H54 (cell line): ENCODE data around the gene ZNF280A.

ENCODE experiments used
- DNase-seq: peaks from one replicate; pipeline ENCODE4 v3.0.0; 2011; ENCODE audit warnings: low spot score, mixed read lengths; ENCODE audit not compliant: insufficient read length
- FAIRE-seq: peaks from 3 replicates; lab custom pipeline; 2011; peaks lifted over from hg19 to GRCh38; lab: Jason Lieb, UNC
- POLR2A ChIP-seq: IDR thresholded peaks from 2 replicates; pipeline ENCODE4 v1.6.1; 2011; ENCODE audit warnings: low read depth, mild to moderate bottlenecking, low read length

The ZNF280A gene

GRCh38 chr22:22553141-22553540, 33.1 kb upstream of the ZNF280A start:
- DNase-seq (no peak), FAIRE-seq (no peak)
- TF ChIP-seq POLR2A = no peak

- FAIRE-seq (no peak), DNase-seq (no peak)
Observed at GRCh38 chr22:22552630-22553029, 32.6 kb upstream of the ZNF280A start.

GRCh38 chr22:22550789-22551434, 30.8 kb upstream of the ZNF280A start:
- FAIRE-seq (no peak), DNase-seq (no peak)
- no peak for TF ChIP-seq POLR2A

More at GRCh38 chr22:22552630-22553029, 32.6 kb upstream of the ZNF280A start:
- TF ChIP-seq POLR2A = no peak

GRCh38 chr22:22548910-22549309, 28.8 kb upstream of the ZNF280A start:
- DNase-seq (no peak), FAIRE-seq (no peak)
- TF ChIP-seq POLR2A = no peak

- FAIRE-seq (no peak), DNase-seq (no peak)
- no peak for TF ChIP-seq POLR2A
Observed at GRCh38 chr22:22548317-22548716, 28.2 kb upstream of the ZNF280A start.

DNA sequence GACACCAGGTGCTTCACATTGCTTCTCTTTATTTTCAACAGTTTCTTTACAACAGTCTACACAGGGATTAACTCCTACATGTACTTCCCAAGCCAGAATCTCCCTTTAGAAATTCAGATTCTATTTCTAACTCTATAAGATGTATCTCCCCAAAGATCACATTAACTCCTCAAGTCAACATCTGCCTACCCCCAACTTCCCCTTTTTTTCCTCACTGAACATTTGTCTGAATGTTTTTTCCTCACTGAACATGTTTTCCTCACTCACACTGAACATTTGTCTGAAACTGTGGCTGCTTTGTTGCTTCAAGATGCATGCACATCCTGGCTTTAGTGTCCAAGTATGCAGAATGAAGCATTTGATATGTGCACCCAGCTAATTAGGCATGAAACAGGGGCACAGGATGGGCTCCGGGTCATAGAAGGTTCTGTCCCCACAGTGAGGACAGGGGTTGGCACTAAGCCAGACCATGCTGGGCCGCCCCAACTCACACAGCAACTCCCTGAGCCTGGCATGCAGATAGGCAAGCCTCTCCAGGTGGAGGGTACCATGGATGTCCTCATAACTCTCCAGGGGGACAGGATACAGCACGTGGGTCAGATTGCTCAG, 27.7 kb upstream of the ZNF280A start:
- TF ChIP-seq POLR2A = no peak
- FAIRE-seq (no peak), DNase-seq (no peak)

GRCh38 chr22:22547226-22547625, 27.2 kb upstream of the ZNF280A start:
- TF ChIP-seq POLR2A = no peak
- DNase-seq = no peak
- no peak for FAIRE-seq

GRCh38 chr22:22546490-22546889, 26.4 kb upstream of the ZNF280A start:
- DNase-seq (no peak), FAIRE-seq (no peak)
- no peak for TF ChIP-seq POLR2A

- TF ChIP-seq POLR2A = no peak
- DNase-seq (no peak), FAIRE-seq (no peak)
Observed at GRCh38 chr22:22545084-22545483, 25.0 kb upstream of the ZNF280A start.

GRCh38 chr22:22538226-22538989, 18.3 kb upstream of the ZNF280A start:
- DNase-seq (no peak), FAIRE-seq (no peak)
- no peak for TF ChIP-seq POLR2A

DNA sequence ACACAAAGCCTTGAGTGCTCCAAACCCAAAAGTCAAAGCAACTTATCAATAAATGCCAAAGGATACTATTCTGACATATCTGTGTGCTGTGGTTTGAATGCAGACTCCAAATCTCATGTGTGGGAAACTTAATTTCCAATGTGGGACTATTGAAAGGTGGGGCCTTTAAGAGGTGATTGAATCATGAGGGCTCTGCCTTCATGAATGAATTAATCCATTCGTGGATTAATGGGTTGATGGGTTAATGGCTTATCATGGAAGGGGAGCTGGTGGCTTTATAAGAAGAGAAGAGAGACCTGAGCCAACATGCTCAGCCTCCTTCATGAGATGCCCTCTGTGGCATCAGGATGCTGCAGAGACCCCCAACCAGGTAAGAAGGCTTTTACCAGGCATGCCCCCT, 16.8 kb upstream of the ZNF280A start:
- DNase-seq (no peak), FAIRE-seq (no peak)
- TF ChIP-seq POLR2A = no peak

GRCh38 chr22:22536515-22536914, 16.4 kb upstream of the ZNF280A start:
- no peak for TF ChIP-seq POLR2A
- no peak for DNase-seq
- FAIRE-seq = no peak

GRCh38 chr22:22535662-22536061, 15.6 kb upstream of the ZNF280A start:
- no peak for FAIRE-seq
- TF ChIP-seq POLR2A = no peak
- DNase-seq = no peak
